Liver (tissue), 3 donors: ENCODE measurements around the gene AURKB.

Experiments used
- CTCF ChIP-seq: fragments of 150-350 bp; IDR thresholded peaks from 2 replicates; pipeline ENCODE4 v1.5.1; 2017; ENCODE audit warnings: improper control_type of control experiment, low read depth, low read length; ENCODE audit not compliant: missing input control
- EGR1 ChIP-seq, 2 donors: IDR thresholded peaks; 2 replicates each; pipeline ENCODE4 v1.6.1; 2016 to 2018; ENCODE audit warnings: antibody characterized with exemption in 2 of 2, low read depth in 2 of 2
- RAD21 ChIP-seq, 2 donors: IDR thresholded peaks; 2 replicates each; pipeline ENCODE4 v1.6.1; 2016; ENCODE audit warnings: antibody characterized with exemption in 2 of 2, mild to moderate bottlenecking in 2 of 2
- REST ChIP-seq: IDR thresholded peaks from 2 replicates; pipeline ENCODE4 v1.6.1; 2016; ENCODE audit warnings: antibody characterized with exemption, mild to moderate bottlenecking
- YY1 ChIP-seq: IDR thresholded peaks from 2 replicates; pipeline ENCODE4 v1.6.1; 2016; ENCODE audit warnings: antibody characterized with exemption, mild to moderate bottlenecking
- donor health status: healthy.
- donor health status: healthy.

DNA sequence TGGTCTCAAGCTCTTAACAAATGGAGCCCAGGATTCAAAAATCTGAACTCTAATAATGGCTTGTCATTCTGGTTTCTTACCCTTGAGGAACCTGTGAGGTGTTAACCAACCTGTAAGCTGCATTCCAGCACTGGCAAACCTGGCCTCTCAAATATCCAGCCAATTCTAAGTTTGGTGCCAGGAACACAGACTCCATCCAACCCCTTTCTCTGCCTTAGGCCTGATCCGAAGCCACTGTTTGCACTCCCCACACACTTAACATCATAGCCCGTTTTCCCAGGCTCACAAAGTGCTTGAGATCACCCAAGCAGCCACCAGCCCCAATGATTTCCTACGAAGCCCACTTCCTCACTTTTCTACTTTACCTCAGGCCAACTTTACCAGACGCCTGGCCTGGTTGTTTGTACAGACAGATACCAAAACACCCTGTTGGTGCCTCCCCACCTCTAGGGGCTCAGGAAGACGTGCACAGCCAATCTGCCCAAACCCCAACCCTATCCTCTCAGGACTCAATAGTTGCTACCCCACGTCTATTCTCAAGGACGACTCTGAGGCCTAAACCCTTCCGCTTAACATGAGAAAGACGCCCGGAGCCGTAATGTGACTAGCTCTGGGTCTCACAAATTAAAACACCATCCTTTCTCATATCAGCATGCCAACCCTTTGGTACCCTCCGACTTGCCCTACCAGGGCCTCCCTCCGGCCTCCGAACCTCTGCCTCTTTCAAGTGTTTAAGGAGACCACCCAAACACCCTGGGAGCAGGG lies 55.0 kb downstream of the AURKB start:
- TF ChIP-seq REST (no peak), EGR1 (IDR thresholded peaks at IDR 0.05; ENCODE audit: low read depth in 2 of 2) (no peak), YY1 (no peak), CTCF (no peak), RAD21 (IDR thresholded peaks at IDR 0.05) (no peak)
